GM12878 (cell line): ENCODE results near the gene SH2D5. TPM values are rescaled to one million over a fixed set of nuclear protein-coding genes. Genes with fewer than 3 reads are reported as not detected.

Experiments
- ATAC-seq: fragments of 200-7000 bp; cut with Tn5 transposase; 3 replicates; pipeline ENCODE4 v1.9.1; 2020; ENCODE audit warnings: mild to moderate bottlenecking, moderate library complexity
- BruUV-seq: library from RNA; stranded (reverse); fragments of 400-500 nt; replicated peaks from 2 replicates; lab custom pipeline; 2021; lab: Mats Ljungman, UMichigan
- CTCF ChIA-PET: fragments of 300-600 bp; sonication (Branson Sonifier 250); formaldehyde crosslinking; extraction: SDS; loops from one replicate; lab custom pipeline; 2021; ENCODE audit warnings: inconsistent platforms; lab: Yijun Ruan, JAX
- POLR2A ChIA-PET: fragments of 350-600 bp; formaldehyde crosslinking; extraction: SDS; loops from one replicate; lab custom pipeline; 2021; ENCODE audit warnings: inconsistent platforms; lab: Charles Lee
- RAD21 ChIA-PET: fragments of 300-600 bp; sonication (Branson Sonifier 250); formaldehyde crosslinking; loops from one replicate; lab custom pipeline; 2023; ENCODE audit warnings: antibody characterized with exemption; ENCODE audit not compliant: unreplicated experiment; lab: Charles Lee
- SMC1A ChIA-PET: fragments of 300-600 bp; sonication (Branson Sonifier 250); formaldehyde crosslinking; loops from one replicate; lab custom pipeline; 2023; ENCODE audit not compliant: unreplicated experiment, uncharacterized antibody; lab: Charles Lee
- DNase-seq: peaks from one replicate; pipeline ENCODE4 v3.0.0-alpha.2; 2011; ENCODE audit warnings: low read depth, low spot score
- FAIRE-seq: peaks from 3 replicates; lab custom pipeline; 2011; peaks lifted over from hg19 to GRCh38; lab: Jason Lieb, UNC
- H2AFZ ChIP-seq: 2 replicates; pipeline ENCODE4 v1.6.0; 2011; ENCODE audit warnings: low read depth, low read length, control low read depth; ENCODE audit not compliant: control insufficient read depth
- H3K27ac ChIP-seq: 2 replicates; pipeline ENCODE4 v1.5.1; 2011; ENCODE audit warnings: control low read depth; ENCODE audit not compliant: control insufficient read depth, insufficient read depth
- H3K27me3 ChIP-seq, 2 experiments: replicated peaks in 1 of 2; 2 replicates each; pipeline versions ENCODE4 v1.6.0 to v1.6.1; 2011; ENCODE audit warnings: low read length in 1 of 2; ENCODE audit not compliant: control insufficient read depth in 2 of 2, insufficient read depth in 2 of 2
- H3K36me3 ChIP-seq, 2 experiments: 2 replicates each; pipeline ENCODE4 v1.5.1; 2011; ENCODE audit warnings: low read length in 1 of 2; ENCODE audit not compliant: control insufficient read depth in 2 of 2, insufficient read depth in 2 of 2
- H3K4me1 ChIP-seq: 2 replicates; pipeline ENCODE4 v1.6.1; 2011; ENCODE audit warnings: mild to moderate bottlenecking, low read length, moderate library complexity, mixed read lengths; ENCODE audit not compliant: control insufficient read depth, insufficient read depth
- H3K4me2 ChIP-seq: 2 replicates; pipeline ENCODE4 v1.6.0; 2011; ENCODE audit warnings: control low read depth; ENCODE audit not compliant: control insufficient read depth, insufficient read depth
- H3K4me3 ChIP-seq: fragments of 200-600 bp; sonication (generic); 2 replicates; pipeline ENCODE4 v1.5.1; 2016
- H3K79me2 ChIP-seq: 2 replicates; pipeline ENCODE4 v1.6.0; 2011; ENCODE audit warnings: low read length; ENCODE audit not compliant: control insufficient read depth, insufficient read depth
- H3K9ac ChIP-seq: 2 replicates; pipeline ENCODE4 v1.8.0; 2011; ENCODE audit warnings: low read length, control low read depth, mixed read lengths; ENCODE audit not compliant: control insufficient read depth, insufficient read depth
- H3K9me3 ChIP-seq: replicated peaks from 3 replicates; pipeline ENCODE4 v1.5.1; 2011; ENCODE audit warnings: mild to moderate bottlenecking, low read length; ENCODE audit not compliant: control insufficient read depth, insufficient read depth
- H4K20me1 ChIP-seq: 2 replicates; pipeline ENCODE4 v1.6.0; 2011; ENCODE audit not compliant: control insufficient read depth, insufficient read depth
- ASH2L ChIP-seq: fragments of 300-600, 200-600 bp; sonication (generic); IDR thresholded peaks from 2 replicates; pipeline ENCODE4 v1.6.1; 2017; ENCODE audit warnings: low read depth, mild to moderate bottlenecking, borderline replicate concordance
- CHD2 ChIP-seq: IDR thresholded peaks from 2 replicates; pipeline ENCODE4 v1.6.1; 2011; ENCODE audit warnings: low read depth, low read length, improper control_type of control experiment, borderline replicate concordance
- NFYA ChIP-seq: IDR thresholded peaks from 2 replicates; pipeline ENCODE4 v1.6.1; 2011; ENCODE audit warnings: low read depth, mild to moderate bottlenecking, low read length, improper control_type of control experiment, borderline replicate concordance
- RFX5 ChIP-seq: IDR thresholded peaks from 2 replicates; pipeline ENCODE4 v1.6.1; 2011; ENCODE audit warnings: low read depth, low read length, improper control_type of control experiment
- ZNF384 ChIP-seq: IDR thresholded peaks from 2 replicates; pipeline ENCODE4 v1.6.1; 2012; ENCODE audit warnings: low read depth, mild to moderate bottlenecking, low read length, improper control_type of control experiment, borderline replicate concordance
- ZNF622 ChIP-seq: fragments of 450-650 bp; IDR thresholded peaks from 2 replicates; pipeline ENCODE4 v1.6.1; 2017; ENCODE audit warnings: mild to moderate bottlenecking, inconsistent platforms
- WGBS: methylation state at CpG from one replicate; pipeline ENCODE4 v1.1.6; 2016; ENCODE audit warnings: low lambda C conversion rate; ENCODE audit not compliant: insufficient replicate concordance, insufficient coverage; ENCODE audit errors: missing lambda C conversion rate; 5-methylcytosine and 5-hydroxymethylcytosine counted together
- in situ Hi-C: fragments of 300-500 bp; cut with MboI; formaldehyde crosslinking; loops from 9 replicates; pipeline ENCODE4 v1.14.3; 2018; ENCODE audit warnings: mixed read lengths
- intact Hi-C: fragments of 100-400 bp; cut with micrococcal nuclease; formaldehyde crosslinking; loops from one replicate; pipeline ENCODE4 v1.14.2; 2022; ENCODE audit not compliant: unreplicated experiment
- polyA plus RNA-seq, 11 experiments: library from polyadenylated mRNA; depleted of rRNA in 4 of 11; unstranded in 6 of 11; stranded (reverse) in 5 of 11; fragments of >200 nt; fragmentation: Nextera tagmentation in 4 of 11; fragmentation: Illumina TruSeq in 1 of 11; extraction: Ambion mirVana in 4 of 11; extraction: Trizol in 1 of 11; gene quantifications; 1 replicate in 1 of 11; 2 replicates in 10 of 11; pipeline versions ENCODE4 v1.2.1 to v1.2.3, GENCODE V29; 2011 to 2016; ENCODE audit warnings: inconsistent platforms in 2 of 11, missing spikeins in 2 of 11, low read depth in 1 of 11
- total RNA-seq, 4 experiments: library from RNA; depleted of rRNA in 3 of 4; stranded (reverse); fragments of >200 nt in 3 of 4; fragmentation: Illumina TruSeq in 1 of 4; extraction: Trizol in 1 of 4; gene quantifications; 2 replicates each; pipeline versions ENCODE4 v1.2.1 to v1.2.3, GENCODE V29; 2013 to 2021
- TF ChIP-seq, protein P1 (sequence below): IDR thresholded peaks from 2 replicates; pipeline ENCODE4 v1.6.1; 2011; ENCODE audit warnings: low read depth, low read length, improper control_type of control experiment, borderline replicate concordance
- TF ChIP-seq, protein P2 (sequence below): fragments of 450-650 bp; IDR thresholded peaks from 2 replicates; pipeline ENCODE4 v1.6.1; 2016; ENCODE audit warnings: mild to moderate bottlenecking
- TF ChIP-seq, protein P3 (sequence below): fragments of 450-650 bp; IDR thresholded peaks from 2 replicates; pipeline ENCODE4 v1.6.1; 2017; ENCODE audit warnings: mild to moderate bottlenecking, moderate library complexity
- TF ChIP-seq, protein P4 (sequence below): IDR thresholded peaks from 2 replicates; pipeline ENCODE4 v1.6.1; 2012; ENCODE audit warnings: low read depth, low read length, improper control_type of control experiment

The SH2D5 gene
- total and polyA plus RNA-seq, 10 of the 15 experiments (the other 5 are each of a cell fraction or from before 2014, with no cell fraction given): 0.03 to 0.62 (median 0.20) TPM; not detected in 3

DNA sequence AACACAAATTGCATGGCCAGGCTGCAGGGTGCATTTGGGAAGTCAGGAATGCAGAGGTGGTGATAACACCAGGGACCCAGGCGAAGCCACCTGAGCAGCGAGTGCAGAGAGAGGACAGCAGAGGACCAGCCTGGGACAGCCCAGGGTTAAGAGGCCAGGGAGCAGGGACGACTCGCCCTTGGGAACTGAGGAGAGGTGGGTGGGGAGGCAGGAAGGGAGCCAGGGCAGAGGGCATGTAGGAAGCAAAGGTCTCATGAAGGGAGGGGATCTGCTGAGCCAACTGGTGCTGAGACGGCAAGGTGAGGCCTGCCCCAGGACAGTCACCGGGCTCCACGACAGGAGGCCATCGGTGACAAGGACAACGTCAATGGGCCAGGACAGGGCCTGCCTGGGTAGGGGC lies 31.1 kb downstream of the SH2D5 start:
- Histone ChIP-seq H3K79me2 (no peaks in the 10 kb centered on the region), H3K4me2 (no peak overlapping the region), H4K20me1 (no peaks in the 10 kb centered on the region), H3K4me1 (peaks cover 6% of the 10 kb centered on the region), H3K27me3 (no peaks in the 10 kb centered on the region), H3K9me3 (no peaks in the 10 kb centered on the region), H3K36me3 (no peaks in the 10 kb centered on the region), H2AFZ (no peak overlapping the region), H3K9ac (no peak overlapping the region), H3K4me3 (no peak overlapping the region), H3K27ac (no peak overlapping the region)
- FAIRE-seq (no peak), DNase-seq (no peak), ATAC-seq (no peak)
- intact Hi-C loops (no loop called here), in situ Hi-C loops (no loop called here)
- ChIA-PET SMC1A (no interaction called here), POLR2A (no interaction called here), CTCF (interaction anchor here (1.7 kb wide), 1 partner anchor 493 kb away, joined by 8 read pairs; no protein-coding TSS in a partner anchor), RAD21 (no interaction called here)
- BruUV-seq: no TSS peak
- no peak for TF ChIP-seq CHD2
- no peak for TF ChIP-seq NFYA
- TF ChIP-seq, protein P1, sequence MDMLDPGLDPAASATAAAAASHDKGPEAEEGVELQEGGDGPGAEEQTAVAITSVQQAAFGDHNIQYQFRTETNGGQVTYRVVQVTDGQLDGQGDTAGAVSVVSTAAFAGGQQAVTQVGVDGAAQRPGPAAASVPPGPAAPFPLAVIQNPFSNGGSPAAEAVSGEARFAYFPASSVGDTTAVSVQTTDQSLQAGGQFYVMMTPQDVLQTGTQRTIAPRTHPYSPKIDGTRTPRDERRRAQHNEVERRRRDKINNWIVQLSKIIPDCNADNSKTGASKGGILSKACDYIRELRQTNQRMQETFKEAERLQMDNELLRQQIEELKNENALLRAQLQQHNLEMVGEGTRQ: no peak
- TF ChIP-seq, protein P2, sequence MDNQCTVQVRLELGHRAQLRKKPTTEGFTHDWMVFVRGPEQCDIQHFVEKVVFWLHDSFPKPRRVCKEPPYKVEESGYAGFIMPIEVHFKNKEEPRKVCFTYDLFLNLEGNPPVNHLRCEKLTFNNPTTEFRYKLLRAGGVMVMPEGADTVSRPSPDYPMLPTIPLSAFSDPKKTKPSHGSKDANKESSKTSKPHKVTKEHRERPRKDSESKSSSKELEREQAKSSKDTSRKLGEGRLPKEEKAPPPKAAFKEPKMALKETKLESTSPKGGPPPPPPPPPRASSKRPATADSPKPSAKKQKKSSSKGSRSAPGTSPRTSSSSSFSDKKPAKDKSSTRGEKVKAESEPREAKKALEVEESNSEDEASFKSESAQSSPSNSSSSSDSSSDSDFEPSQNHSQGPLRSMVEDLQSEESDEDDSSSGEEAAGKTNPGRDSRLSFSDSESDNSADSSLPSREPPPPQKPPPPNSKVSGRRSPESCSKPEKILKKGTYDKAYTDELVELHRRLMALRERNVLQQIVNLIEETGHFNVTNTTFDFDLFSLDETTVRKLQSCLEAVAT: no peak
- no peak for TF ChIP-seq ZNF384
- no peak for TF ChIP-seq RFX5
- TF ChIP-seq, protein P3, sequence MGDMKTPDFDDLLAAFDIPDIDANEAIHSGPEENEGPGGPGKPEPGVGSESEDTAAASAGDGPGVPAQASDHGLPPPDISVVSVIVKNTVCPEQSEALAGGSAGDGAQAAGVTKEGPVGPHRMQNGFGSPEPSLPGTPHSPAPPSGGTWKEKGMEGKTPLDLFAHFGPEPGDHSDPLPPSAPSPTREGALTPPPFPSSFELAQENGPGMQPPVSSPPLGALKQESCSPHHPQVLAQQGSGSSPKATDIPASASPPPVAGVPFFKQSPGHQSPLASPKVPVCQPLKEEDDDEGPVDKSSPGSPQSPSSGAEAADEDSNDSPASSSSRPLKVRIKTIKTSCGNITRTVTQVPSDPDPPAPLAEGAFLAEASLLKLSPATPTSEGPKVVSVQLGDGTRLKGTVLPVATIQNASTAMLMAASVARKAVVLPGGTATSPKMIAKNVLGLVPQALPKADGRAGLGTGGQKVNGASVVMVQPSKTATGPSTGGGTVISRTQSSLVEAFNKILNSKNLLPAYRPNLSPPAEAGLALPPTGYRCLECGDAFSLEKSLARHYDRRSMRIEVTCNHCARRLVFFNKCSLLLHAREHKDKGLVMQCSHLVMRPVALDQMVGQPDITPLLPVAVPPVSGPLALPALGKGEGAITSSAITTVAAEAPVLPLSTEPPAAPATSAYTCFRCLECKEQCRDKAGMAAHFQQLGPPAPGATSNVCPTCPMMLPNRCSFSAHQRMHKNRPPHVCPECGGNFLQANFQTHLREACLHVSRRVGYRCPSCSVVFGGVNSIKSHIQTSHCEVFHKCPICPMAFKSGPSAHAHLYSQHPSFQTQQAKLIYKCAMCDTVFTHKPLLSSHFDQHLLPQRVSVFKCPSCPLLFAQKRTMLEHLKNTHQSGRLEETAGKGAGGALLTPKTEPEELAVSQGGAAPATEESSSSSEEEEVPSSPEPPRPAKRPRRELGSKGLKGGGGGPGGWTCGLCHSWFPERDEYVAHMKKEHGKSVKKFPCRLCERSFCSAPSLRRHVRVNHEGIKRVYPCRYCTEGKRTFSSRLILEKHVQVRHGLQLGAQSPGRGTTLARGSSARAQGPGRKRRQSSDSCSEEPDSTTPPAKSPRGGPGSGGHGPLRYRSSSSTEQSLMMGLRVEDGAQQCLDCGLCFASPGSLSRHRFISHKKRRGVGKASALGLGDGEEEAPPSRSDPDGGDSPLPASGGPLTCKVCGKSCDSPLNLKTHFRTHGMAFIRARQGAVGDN: no peak
- no peak for TF ChIP-seq ZNF622
- TF ChIP-seq ASH2L: no peak
- TF ChIP-seq, protein P4, sequence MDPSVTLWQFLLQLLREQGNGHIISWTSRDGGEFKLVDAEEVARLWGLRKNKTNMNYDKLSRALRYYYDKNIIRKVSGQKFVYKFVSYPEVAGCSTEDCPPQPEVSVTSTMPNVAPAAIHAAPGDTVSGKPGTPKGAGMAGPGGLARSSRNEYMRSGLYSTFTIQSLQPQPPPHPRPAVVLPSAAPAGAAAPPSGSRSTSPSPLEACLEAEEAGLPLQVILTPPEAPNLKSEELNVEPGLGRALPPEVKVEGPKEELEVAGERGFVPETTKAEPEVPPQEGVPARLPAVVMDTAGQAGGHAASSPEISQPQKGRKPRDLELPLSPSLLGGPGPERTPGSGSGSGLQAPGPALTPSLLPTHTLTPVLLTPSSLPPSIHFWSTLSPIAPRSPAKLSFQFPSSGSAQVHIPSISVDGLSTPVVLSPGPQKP: no peak
- WGBS: 42% methylated on average over 9 of the region's 9 CpGs
